HCT116 (cell line): ENCODE data around the gene LRIF1. TPM values are rescaled to one million over a fixed set of nuclear protein-coding genes. Genes with fewer than 3 reads are reported as not detected.

Experiments
- ATAC-seq: fragments of 200-7000 bp; cut with Tn5 transposase; 2 replicates; pipeline ENCODE4 v1.9.1; 2020; ENCODE audit warnings: mild to moderate bottlenecking, moderate library complexity
- BruUV-seq: library from RNA; stranded (reverse); fragments of 400-500 nt; replicated peaks from 2 replicates; lab custom pipeline; 2021; lab: Mats Ljungman, UMichigan
- CTCF ChIA-PET: fragments of 300-600 bp; sonication (Branson Sonifier 250); formaldehyde crosslinking; loops from one replicate; lab custom pipeline; 2021; ENCODE audit warnings: antibody characterized with exemption; lab: Charles Lee
- POLR2A ChIA-PET: fragments of 300-600, 350-600 bp; sonication (Branson Sonifier 250); formaldehyde crosslinking; loops from one replicate; lab custom pipeline; 2021; ENCODE audit warnings: antibody characterized with exemption; lab: Charles Lee
- RAD21 ChIA-PET, 2 experiments: fragments of 300-600 bp; sonication (Branson Sonifier 250); formaldehyde crosslinking; loops; one replicate each; lab custom pipeline; 2023; ENCODE audit warnings: low total read pairs in 2 of 2; ENCODE audit not compliant: uncharacterized antibody in 2 of 2, unreplicated experiment in 2 of 2, low non-redundant PET in 1 of 2; lab: Charles Lee
- DNase-seq: peaks from one replicate; pipeline ENCODE4 v3.0.0-alpha.2; 2010; ENCODE audit warnings: low read depth, low spot score
- H2AFZ ChIP-seq: fragments of 200-600 bp; shearing (Covaris generic), sonication (generic); 2 replicates; pipeline ENCODE4 v1.6.1; 2017; ENCODE audit warnings: low read depth, mixed run types, mixed read lengths, antibody characterized with exemption, low read length; ENCODE audit not compliant: poor library complexity, severe bottlenecking
- H3K27ac ChIP-seq: 2 replicates; pipeline ENCODE4 v1.5.1; 2012; ENCODE audit warnings: low read depth, low read length
- H3K27me3 ChIP-seq: fragments of 200-600 bp; sonication (generic); 2 replicates; pipeline ENCODE4 v1.6.1; 2016; ENCODE audit warnings: mixed run types, low read length, mixed read lengths; ENCODE audit not compliant: insufficient read depth
- H3K36me3 ChIP-seq, 2 experiments: fragments of 200-500 bp in 1 of 2; fragments of 200-600 bp in 1 of 2; sonication (Bioruptor generic) in 1 of 2; sonication (generic) in 1 of 2; 2 replicates each; pipeline versions ENCODE4 v1.5.1 to v1.6.1; 2014 to 2016; ENCODE audit warnings: low read length in 2 of 2, inconsistent platforms in 1 of 2, mixed read lengths in 1 of 2, mixed run types in 1 of 2; ENCODE audit not compliant: insufficient read depth in 2 of 2, control insufficient read depth in 1 of 2
- H3K4me1 ChIP-seq, 2 experiments: fragments of 200-600 bp in 1 of 2; sonication (generic) in 1 of 2; 2 replicates each; pipeline versions ENCODE4 v1.5.1 to v1.6.1; 2012 to 2017; ENCODE audit warnings: low read length in 2 of 2, inconsistent platforms in 1 of 2, mild to moderate bottlenecking in 1 of 2, mixed read lengths in 1 of 2, mixed run types in 1 of 2, moderate library complexity in 1 of 2; ENCODE audit not compliant: insufficient read depth in 2 of 2, control insufficient read depth in 1 of 2
- H3K4me2 ChIP-seq: fragments of 200-600 bp; sonication (generic); 2 replicates; pipeline ENCODE4 v1.6.1; 2017; ENCODE audit warnings: mixed run types, low read length, mixed read lengths
- H3K4me3 ChIP-seq, 2 experiments: fragments of 200-600 bp in 1 of 2; sonication (generic) in 1 of 2; replicated peaks in 1 of 2; 2 replicates each; pipeline ENCODE4 v1.5.1; 2011 to 2016; ENCODE audit warnings: low read length in 2 of 2, control low read depth in 1 of 2, low read depth in 1 of 2, mild to moderate bottlenecking in 1 of 2, mixed read lengths in 1 of 2, mixed run types in 1 of 2
- H3K79me2 ChIP-seq: fragments of 200-600 bp; sonication (generic); 2 replicates; pipeline ENCODE4 v1.6.1; 2017; ENCODE audit warnings: mild to moderate bottlenecking, mixed run types, low read length, moderate library complexity, mixed read lengths; ENCODE audit not compliant: insufficient read depth
- H3K9ac ChIP-seq: fragments of 200-600 bp; sonication (generic); 2 replicates; pipeline ENCODE4 v1.6.1; 2016; ENCODE audit warnings: low read length, mixed read lengths
- H3K9me2 ChIP-seq: fragments of 200-600 bp; sonication (generic), shearing (Covaris generic); 2 replicates; pipeline ENCODE4 v1.6.1; 2017; ENCODE audit warnings: mixed run types, mild to moderate bottlenecking, moderate library complexity; ENCODE audit not compliant: insufficient read depth
- H3K9me3 ChIP-seq, 2 experiments: fragments of 200-500 bp in 1 of 2; fragments of 200-600 bp in 1 of 2; sonication (Bioruptor generic) in 1 of 2; sonication (generic) in 1 of 2; 2 replicates each; pipeline ENCODE4 v1.6.1; 2014 to 2017; ENCODE audit warnings: low read length in 2 of 2, mixed read lengths in 2 of 2, inconsistent platforms in 1 of 2, low read depth in 1 of 2, mild to moderate bottlenecking in 1 of 2, mixed run types in 1 of 2, moderate library complexity in 1 of 2; ENCODE audit not compliant: control insufficient read depth in 1 of 2, insufficient read depth in 1 of 2
- H4K20me1 ChIP-seq: fragments of 200-600 bp; sonication (generic), shearing (Covaris generic); 2 replicates; pipeline ENCODE4 v1.6.1; 2017; ENCODE audit warnings: mixed run types, mild to moderate bottlenecking, moderate library complexity; ENCODE audit not compliant: insufficient read depth
- CBX3 ChIP-seq: IDR thresholded peaks from 2 replicates; pipeline ENCODE4 v1.6.1; 2012; ENCODE audit warnings: low read depth
- CEBPB ChIP-seq: IDR thresholded peaks from 2 replicates; pipeline ENCODE4 v1.6.1; 2012; ENCODE audit warnings: low read depth
- EGR1 ChIP-seq: IDR thresholded peaks from 2 replicates; pipeline ENCODE4 v1.6.1; 2012; ENCODE audit warnings: low read depth
- ELF1 ChIP-seq: IDR thresholded peaks from 2 replicates; pipeline ENCODE4 v1.6.1; 2012; ENCODE audit warnings: low read depth, borderline replicate concordance
- EZH2 ChIP-seq: fragments of 200-600 bp; sonication (generic); IDR thresholded peaks from 2 replicates; pipeline ENCODE4 v1.6.1; 2017; ENCODE audit warnings: antibody characterized with exemption, mixed run types
- FOSL1 ChIP-seq: IDR thresholded peaks from 2 replicates; pipeline ENCODE4 v1.6.1; 2012; ENCODE audit warnings: low read depth
- JUND ChIP-seq: IDR thresholded peaks from 2 replicates; pipeline ENCODE4 v1.6.1; 2012
- POLR2A ChIP-seq: IDR thresholded peaks from 2 replicates; pipeline ENCODE4 v1.7.0; 2011; ENCODE audit warnings: borderline replicate concordance; ENCODE audit not compliant: insufficient read depth, insufficient read length; ENCODE audit errors: extremely low read depth
- POLR2AphosphoS5 ChIP-seq: IDR thresholded peaks from 2 replicates; pipeline ENCODE4 v1.6.1; 2011; ENCODE audit warnings: mild to moderate bottlenecking, low read depth, low read length, moderate library complexity
- SIN3A ChIP-seq: IDR thresholded peaks from 2 replicates; pipeline ENCODE4 v1.6.1; 2012; ENCODE audit warnings: low read depth
- SP1 ChIP-seq: IDR thresholded peaks from 2 replicates; pipeline ENCODE4 v1.6.1; 2012; ENCODE audit warnings: low read depth
- SRF ChIP-seq: IDR thresholded peaks from 2 replicates; pipeline ENCODE4 v1.6.1; 2012; ENCODE audit warnings: low read depth
- YY1 ChIP-seq: IDR thresholded peaks from 2 replicates; pipeline ENCODE4 v1.6.1; 2011; ENCODE audit warnings: low read length, low read depth, moderate library complexity, mild to moderate bottlenecking; ENCODE audit not compliant: insufficient replicate concordance; ENCODE audit errors: extremely low read depth
- ZFX ChIP-seq: fragments of 450-650 bp; IDR thresholded peaks from 2 replicates; pipeline ENCODE4 v1.6.1; 2017
- ZNF274 ChIP-seq: fragments of 200-500 bp; sonication (Bioruptor generic); IDR thresholded peaks from 2 replicates; pipeline ENCODE4 v1.6.1; 2014; ENCODE audit warnings: mild to moderate bottlenecking, low read depth, low read length, inconsistent platforms
- intact Hi-C: fragments of 100-400 bp; cut with micrococcal nuclease; formaldehyde crosslinking; loops from 2 replicates; pipeline ENCODE4 v1.10.0; 2022
- total RNA-seq: library from RNA; stranded (reverse); gene quantifications from one replicate; pipeline ENCODE4 v1.2.1, GENCODE V29; 2021; ENCODE audit not compliant: unreplicated experiment
- TF ChIP-seq, protein P1 (sequence below): IDR thresholded peaks from 2 replicates; pipeline ENCODE4 v1.6.1; 2012
- TF ChIP-seq, protein P2 (sequence below), 3 experiments: fragments of 200-600 bp in 1 of 3; sonication (generic) in 1 of 3; IDR thresholded peaks in 2 of 3; conservative IDR thresholded peaks in 1 of 3; 2 replicates each; pipeline ENCODE4 v1.5.1; 2012 to 2017; ENCODE audit warnings: low read depth in 2 of 3, low read length in 2 of 3, antibody characterized with exemption in 1 of 3, borderline replicate concordance in 1 of 3, control low read depth in 1 of 3, mild to moderate bottlenecking in 1 of 3, mixed read lengths in 1 of 3, mixed run types in 1 of 3, moderate library complexity in 1 of 3; ENCODE audit not compliant: insufficient read depth in 1 of 3
- TF ChIP-seq, protein P3 (sequence below): IDR thresholded peaks from 2 replicates; pipeline ENCODE4 v1.6.1; 2011; ENCODE audit warnings: mild to moderate bottlenecking, low read length, moderate library complexity; ENCODE audit not compliant: insufficient replicate concordance; ENCODE audit errors: extremely low read depth
- TF ChIP-seq, protein P4 (sequence below): IDR thresholded peaks from 2 replicates; pipeline ENCODE4 v1.6.1; 2012; ENCODE audit warnings: low read depth

Gene LRIF1
- total RNA-seq, 1 experiment from 2014 or later, result 21.8 TPM

DNA sequence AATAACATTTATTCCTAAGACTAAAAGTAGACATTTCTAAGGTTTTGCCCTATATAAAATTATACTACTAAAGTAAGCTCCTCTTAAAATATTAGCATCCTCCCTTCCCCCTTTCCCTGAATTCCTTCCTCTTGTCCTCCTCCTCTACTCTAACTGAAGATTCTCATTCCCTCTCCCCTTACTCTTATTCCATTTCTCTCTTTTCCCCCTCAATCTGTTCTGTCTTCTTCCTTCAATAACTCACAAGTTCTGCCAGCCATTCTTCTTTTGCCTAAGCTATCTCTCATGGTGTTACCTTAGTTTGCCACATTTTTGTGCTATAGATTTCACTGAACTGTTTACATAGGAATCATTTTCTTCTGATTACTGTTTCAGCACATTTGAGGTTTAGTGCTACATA, 10.7 kb downstream of the LRIF1 start (continued):
- TF ChIP-seq YY1 (no peak), CEBPB (no peak), ZNF274 (no peak), SRF (no peak), POLR2A (no peak), EGR1 (no peak), EZH2 (no peak), SP1 (no peak), ELF1 (no peak), ZFX (no peak), CBX3 (no peak)
- TF ChIP-seq, protein P1, sequence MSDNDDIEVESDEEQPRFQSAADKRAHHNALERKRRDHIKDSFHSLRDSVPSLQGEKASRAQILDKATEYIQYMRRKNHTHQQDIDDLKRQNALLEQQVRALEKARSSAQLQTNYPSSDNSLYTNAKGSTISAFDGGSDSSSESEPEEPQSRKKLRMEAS, result no peak
- TF ChIP-seq, all 23 proteins: peak for 0

DNA sequence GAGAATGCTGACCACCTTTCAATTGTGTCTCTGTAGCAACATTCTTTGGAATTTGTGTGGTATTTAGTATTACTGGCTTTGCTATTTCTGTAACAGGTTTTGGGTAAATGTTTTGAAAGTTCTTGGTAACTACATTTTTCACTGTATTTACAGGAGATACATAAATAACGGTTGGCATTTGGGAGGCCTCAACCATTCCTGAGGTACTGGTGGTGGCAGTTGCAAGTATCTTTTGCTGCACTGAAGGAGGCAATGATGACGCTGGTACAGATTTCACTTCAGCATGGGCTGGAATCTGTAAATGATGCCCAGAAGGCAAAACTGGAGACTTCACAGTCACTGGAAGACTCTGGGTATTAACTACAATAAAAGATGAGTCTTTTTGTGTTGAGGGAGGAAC, 11.7 kb downstream of the LRIF1 start:
- peaks cover 39% of the 10 kb centered on the region for H3K79me2 ChIP-seq
- POLR2A ChIA-PET, result no interaction called here
- peaks cover 0 to 6% of the 10 kb centered on the region in 2 experiments; a peak in 2 of 4 replicates for H3K36me3 ChIP-seq
- H3K4me3 ChIP-seq, result no peak overlapping the region
- RAD21 ChIA-PET, result no interaction called here
- H3K9me2 ChIP-seq, result no peaks in the 10 kb centered on the region
- DNase-seq (no peak), ATAC-seq (no peak)
- no peaks in the 10 kb centered on the region for H3K9me3 ChIP-seq
- no peak overlapping the region for H3K9ac ChIP-seq
- H3K27ac ChIP-seq, result no peak overlapping the region
- no TSS peak for BruUV-seq
- H3K27me3 ChIP-seq, result no peaks in the 10 kb centered on the region
- intact Hi-C loops, result no loop called here
- H2AFZ ChIP-seq, result no peak overlapping the region
- CTCF ChIA-PET, result no interaction called here
- H3K4me2 ChIP-seq, result no peak overlapping the region
- no peaks in the 10 kb centered on the region for H3K4me1 ChIP-seq
- no peaks in the 10 kb centered on the region for H4K20me1 ChIP-seq
- TF ChIP-seq POLR2A (no peak), SRF (no peak), EZH2 (no peak), JUND (no peak), YY1 (no peak), FOSL1 (no peak), EGR1 (no peak), SIN3A (no peak), POLR2AphosphoS5 (no peak), CBX3 (no peak), CEBPB (no peak)
- TF ChIP-seq, protein P2, sequence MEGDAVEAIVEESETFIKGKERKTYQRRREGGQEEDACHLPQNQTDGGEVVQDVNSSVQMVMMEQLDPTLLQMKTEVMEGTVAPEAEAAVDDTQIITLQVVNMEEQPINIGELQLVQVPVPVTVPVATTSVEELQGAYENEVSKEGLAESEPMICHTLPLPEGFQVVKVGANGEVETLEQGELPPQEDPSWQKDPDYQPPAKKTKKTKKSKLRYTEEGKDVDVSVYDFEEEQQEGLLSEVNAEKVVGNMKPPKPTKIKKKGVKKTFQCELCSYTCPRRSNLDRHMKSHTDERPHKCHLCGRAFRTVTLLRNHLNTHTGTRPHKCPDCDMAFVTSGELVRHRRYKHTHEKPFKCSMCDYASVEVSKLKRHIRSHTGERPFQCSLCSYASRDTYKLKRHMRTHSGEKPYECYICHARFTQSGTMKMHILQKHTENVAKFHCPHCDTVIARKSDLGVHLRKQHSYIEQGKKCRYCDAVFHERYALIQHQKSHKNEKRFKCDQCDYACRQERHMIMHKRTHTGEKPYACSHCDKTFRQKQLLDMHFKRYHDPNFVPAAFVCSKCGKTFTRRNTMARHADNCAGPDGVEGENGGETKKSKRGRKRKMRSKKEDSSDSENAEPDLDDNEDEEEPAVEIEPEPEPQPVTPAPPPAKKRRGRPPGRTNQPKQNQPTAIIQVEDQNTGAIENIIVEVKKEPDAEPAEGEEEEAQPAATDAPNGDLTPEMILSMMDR (IDR thresholded peaks at IDR 0.05 in 2 of 3, conservative IDR thresholded peaks at IDR 0.05 in 1 of 3; ENCODE audit: borderline replicate concordance in 1 of 3, insufficient read depth in 1 of 3, low read depth in 2 of 3, low read length in 2 of 3), result no peak
- TF ChIP-seq, protein P3, sequence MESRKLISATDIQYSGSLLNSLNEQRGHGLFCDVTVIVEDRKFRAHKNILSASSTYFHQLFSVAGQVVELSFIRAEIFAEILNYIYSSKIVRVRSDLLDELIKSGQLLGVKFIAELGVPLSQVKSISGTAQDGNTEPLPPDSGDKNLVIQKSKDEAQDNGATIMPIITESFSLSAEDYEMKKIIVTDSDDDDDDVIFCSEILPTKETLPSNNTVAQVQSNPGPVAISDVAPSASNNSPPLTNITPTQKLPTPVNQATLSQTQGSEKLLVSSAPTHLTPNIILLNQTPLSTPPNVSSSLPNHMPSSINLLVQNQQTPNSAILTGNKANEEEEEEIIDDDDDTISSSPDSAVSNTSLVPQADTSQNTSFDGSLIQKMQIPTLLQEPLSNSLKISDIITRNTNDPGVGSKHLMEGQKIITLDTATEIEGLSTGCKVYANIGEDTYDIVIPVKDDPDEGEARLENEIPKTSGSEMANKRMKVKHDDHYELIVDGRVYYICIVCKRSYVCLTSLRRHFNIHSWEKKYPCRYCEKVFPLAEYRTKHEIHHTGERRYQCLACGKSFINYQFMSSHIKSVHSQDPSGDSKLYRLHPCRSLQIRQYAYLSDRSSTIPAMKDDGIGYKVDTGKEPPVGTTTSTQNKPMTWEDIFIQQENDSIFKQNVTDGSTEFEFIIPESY, result no peak
- TF ChIP-seq, protein P4, sequence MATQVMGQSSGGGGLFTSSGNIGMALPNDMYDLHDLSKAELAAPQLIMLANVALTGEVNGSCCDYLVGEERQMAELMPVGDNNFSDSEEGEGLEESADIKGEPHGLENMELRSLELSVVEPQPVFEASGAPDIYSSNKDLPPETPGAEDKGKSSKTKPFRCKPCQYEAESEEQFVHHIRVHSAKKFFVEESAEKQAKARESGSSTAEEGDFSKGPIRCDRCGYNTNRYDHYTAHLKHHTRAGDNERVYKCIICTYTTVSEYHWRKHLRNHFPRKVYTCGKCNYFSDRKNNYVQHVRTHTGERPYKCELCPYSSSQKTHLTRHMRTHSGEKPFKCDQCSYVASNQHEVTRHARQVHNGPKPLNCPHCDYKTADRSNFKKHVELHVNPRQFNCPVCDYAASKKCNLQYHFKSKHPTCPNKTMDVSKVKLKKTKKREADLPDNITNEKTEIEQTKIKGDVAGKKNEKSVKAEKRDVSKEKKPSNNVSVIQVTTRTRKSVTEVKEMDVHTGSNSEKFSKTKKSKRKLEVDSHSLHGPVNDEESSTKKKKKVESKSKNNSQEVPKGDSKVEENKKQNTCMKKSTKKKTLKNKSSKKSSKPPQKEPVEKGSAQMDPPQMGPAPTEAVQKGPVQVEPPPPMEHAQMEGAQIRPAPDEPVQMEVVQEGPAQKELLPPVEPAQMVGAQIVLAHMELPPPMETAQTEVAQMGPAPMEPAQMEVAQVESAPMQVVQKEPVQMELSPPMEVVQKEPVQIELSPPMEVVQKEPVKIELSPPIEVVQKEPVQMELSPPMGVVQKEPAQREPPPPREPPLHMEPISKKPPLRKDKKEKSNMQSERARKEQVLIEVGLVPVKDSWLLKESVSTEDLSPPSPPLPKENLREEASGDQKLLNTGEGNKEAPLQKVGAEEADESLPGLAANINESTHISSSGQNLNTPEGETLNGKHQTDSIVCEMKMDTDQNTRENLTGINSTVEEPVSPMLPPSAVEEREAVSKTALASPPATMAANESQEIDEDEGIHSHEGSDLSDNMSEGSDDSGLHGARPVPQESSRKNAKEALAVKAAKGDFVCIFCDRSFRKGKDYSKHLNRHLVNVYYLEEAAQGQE, result no peak
